Measurements from ENCODE around the gene SLC40A1. TPM values are rescaled to one million over a fixed set of nuclear protein-coding genes. Genes with fewer than 3 reads are reported as not detected.

Gene SLC40A1
- total RNA-seq, 1 donor from 2014 or later: 48.5 TPM

- no peak for DNase-seq (ENCODE audit: low spot score)
These were observed 38.3 kb downstream of the SLC40A1 start for GRCh38 chr2:189542145-189542882.

DNA sequence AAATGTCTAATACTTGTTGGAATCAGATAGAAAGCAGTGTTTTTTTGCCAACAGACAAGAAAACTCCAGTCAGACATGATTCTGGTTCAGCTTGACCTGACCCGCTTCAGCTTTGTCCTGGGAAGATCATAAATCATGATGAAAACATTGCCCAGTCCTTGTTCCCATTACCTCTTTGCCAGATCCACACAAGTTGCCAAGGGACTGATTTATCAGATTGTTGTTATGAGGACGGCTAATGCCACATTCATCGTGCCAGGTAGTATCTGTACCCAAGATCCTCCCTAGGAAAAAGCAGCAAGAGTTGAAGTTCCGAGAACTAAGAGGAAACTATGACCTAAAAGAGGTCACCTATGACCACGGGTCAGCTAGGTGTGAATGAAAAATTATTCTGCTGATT is 39.0 kb downstream of the SLC40A1 start:
- no peak for DNase-seq (ENCODE audit: low spot score)

- DNase-seq (ENCODE audit: low spot score): no peak
These were observed 40.0 kb downstream of the SLC40A1 start for GRCh38 chr2:189540551-189540950.

DNA sequence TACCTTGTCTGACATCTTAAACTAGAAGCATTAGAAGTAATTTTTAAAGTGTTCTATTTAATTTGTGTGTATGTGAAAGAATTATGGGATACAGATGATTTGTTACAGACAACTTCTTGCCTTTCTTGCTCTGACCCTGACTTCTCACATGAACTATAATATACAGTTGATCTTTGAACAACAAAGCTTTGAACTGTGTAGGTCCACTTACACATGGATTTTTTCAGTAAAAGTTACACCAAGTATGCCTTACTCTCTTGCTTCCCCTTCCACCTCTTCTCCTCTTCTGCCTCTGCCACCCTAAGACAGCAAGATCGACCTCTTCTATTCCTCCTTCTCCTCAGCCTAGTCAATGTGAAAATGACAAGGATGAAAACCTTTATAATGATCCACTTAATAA is 42.2 kb downstream of the SLC40A1 start:
- no peak for DNase-seq (ENCODE audit: low spot score)

DNA sequence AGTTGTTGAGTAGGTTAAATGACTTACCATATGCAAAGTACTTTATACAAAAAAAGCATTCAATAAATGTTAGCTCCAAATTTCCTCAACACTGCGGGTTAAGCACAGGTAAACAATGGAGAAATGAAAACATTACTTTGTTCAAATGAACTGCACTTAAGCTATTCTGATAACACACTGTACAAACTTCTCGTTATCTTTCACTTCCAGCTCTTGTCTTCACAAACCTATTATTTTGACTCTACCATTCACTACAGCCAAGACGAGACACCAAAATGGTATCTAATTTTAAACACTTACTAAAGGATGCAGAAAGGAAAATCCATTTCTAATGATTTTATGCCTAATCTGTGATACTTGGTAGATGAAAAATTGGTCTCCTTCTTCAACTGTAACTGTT is 43.8 kb downstream of the SLC40A1 start:
- no peak for DNase-seq (ENCODE audit: low spot score)

- no peak for DNase-seq (ENCODE audit: low spot score)
These were observed 45.4 kb downstream of the SLC40A1 start for GRCh38 chr2:189534854-189535832.

GRCh38 chr2:189533288-189534035 is 47.1 kb downstream of the SLC40A1 start:
- DNase-seq (ENCODE audit: low spot score): no peak

GRCh38 chr2:189530965-189531637 is 49.5 kb downstream of the SLC40A1 start:
- no peak for DNase-seq (ENCODE audit: low spot score)

DNA sequence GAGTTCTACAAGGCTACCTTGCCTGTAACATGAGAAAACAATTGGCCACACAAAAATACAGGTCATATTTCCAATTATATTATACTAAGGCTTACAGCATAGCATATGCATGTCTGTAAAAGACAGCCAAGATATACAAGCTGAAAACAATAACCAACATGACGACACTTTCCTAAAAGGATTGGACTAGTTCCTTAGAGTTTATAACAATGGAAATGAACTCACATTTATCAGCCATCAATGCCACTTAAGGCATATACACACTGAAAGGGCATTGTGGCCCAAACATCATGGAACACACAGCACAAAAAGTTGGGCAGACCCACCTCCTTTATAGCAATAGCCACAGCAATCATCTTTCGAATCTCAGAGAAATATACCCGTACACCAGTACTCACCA is 52.0 kb downstream of the SLC40A1 start:
- no peak for DNase-seq (ENCODE audit: low spot score)

DNA sequence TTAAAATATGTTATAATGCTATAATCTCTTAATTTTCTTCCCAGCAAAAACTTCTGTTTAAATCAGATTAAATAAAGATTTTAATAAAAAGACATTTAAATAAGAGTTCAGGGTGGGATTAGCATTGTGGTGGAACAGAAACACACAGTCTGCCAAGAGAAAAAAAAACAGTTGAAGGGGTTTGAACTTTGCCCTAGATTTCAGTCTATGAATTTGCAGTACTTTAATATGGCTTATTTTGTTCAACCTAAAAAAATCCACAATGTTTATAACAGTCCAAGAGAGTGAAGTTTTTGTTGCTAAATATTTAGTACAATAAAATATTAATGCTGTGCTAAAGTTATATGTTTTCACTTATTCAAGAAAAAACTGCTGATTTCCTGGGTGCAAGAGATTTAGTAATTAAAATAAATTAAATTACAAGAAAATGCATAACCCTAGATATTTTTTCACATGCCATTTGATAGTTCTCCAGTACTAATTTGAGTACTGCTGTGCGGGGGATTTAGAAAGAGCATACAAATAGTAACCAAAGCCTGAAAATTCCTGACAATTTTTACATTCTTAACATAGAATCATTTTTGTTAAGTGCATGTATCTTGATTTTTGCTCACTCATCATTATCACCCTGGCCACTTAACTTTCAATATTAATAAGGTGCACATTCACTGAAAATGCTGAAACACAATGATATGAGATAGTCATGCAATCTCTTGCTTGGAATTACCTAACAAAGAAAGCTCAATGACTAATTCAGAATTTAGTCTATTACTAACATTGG is 52.6 kb downstream of the SLC40A1 start:
- DNase-seq (ENCODE audit: low spot score): no peak

- DNase-seq (ENCODE audit: low spot score): no peak
These were observed 53.4 kb downstream of the SLC40A1 start for GRCh38 chr2:189527041-189527750.

GRCh38 chr2:189526241-189526640 is 54.3 kb downstream of the SLC40A1 start:
- no peak for DNase-seq (ENCODE audit: low spot score)

- no peak for DNase-seq (ENCODE audit: low spot score)
These were observed 55.8 kb downstream of the SLC40A1 start for GRCh38 chr2:189524746-189525145.

DNA sequence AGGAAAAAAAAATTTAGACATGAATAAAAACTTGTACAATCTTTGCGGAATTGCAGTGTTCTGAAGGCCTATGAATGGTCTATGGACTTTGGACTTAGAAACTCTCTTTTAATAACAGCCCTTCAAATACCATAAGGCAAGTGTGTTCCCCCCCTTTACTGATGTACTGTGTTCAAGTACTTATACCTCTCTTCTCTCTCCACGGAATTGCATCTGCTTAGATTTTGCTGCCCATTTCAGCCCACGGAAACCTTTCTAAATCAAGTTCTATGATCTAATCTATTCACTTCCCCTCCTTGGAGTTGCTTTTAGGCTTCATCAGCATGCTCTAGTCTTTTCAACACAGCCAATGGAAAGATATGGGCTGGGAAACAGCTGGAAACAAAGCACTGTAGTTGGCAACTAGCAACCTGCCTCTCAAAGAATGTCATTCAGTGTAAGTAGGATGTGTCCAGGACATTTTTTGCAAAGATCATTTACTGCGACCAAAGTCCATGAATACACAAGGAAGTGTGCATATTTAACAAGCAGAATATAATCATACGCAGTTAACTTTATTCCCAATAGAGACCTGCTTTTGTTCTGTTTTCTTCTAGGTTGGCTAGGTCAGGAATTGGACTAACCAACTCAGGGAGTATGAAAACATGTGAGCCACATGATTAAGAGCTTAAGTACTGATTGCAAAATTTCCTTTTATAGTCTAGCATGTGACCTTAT is 58.0 kb downstream of the SLC40A1 start:
- DNase-seq (ENCODE audit: low spot score): no peak

- DNase-seq (ENCODE audit: low spot score): no peak
These were observed 58.7 kb downstream of the SLC40A1 start for GRCh38 chr2:189521699-189522434.

GRCh38 chr2:189519631-189520387 is 60.8 kb downstream of the SLC40A1 start:
- DNase-seq (ENCODE audit: low spot score): no peak

GRCh38 chr2:189517847-189518535 is 62.6 kb downstream of the SLC40A1 start:
- no peak for DNase-seq (ENCODE audit: low spot score)

All from mesenteric fat pad (tissue), 1 donor.